H1 (cell line): ENCODE measurements around the gene TOMM40. TPM values are rescaled to one million over a fixed set of nuclear protein-coding genes. Genes with fewer than 3 reads are reported as not detected.

ENCODE experiments used
- CTCF ChIA-PET: fragments of 300-600 bp; sonication (Branson Sonifier 250); formaldehyde crosslinking; loops from one replicate; lab custom pipeline; 2021; ENCODE audit not compliant: partially characterized antibody; lab: Charles Lee
- POLR2A ChIA-PET: fragments of 300-600 bp; sonication (Branson Sonifier 250); formaldehyde crosslinking; loops from one replicate; lab custom pipeline; 2021; ENCODE audit warnings: inconsistent platforms; ENCODE audit not compliant: partially characterized antibody; lab: Charles Lee
- DNase-seq, 2 experiments: peaks; one replicate each; pipeline versions ENCODE4 v3.0.0 to v3.0.0-alpha.2; 2010 to 2022; ENCODE audit warnings: low spot score in 2 of 2, low read depth in 1 of 2, mixed read lengths in 1 of 2
- FAIRE-seq: peaks from 2 replicates; lab custom pipeline; 2011; peaks lifted over from hg19 to GRCh38; lab: Jason Lieb, UNC
- H2AFZ ChIP-seq: 2 replicates; pipeline ENCODE4 v1.8.1; 2012; ENCODE audit warnings: low read length, inconsistent platforms
- H2AK5ac ChIP-seq: 2 replicates; pipeline ENCODE4 v1.6.1; 2013; ENCODE audit warnings: low read depth, low read length
- H2BK120ac ChIP-seq: replicated peaks from 2 replicates; pipeline ENCODE3; 2013; ENCODE audit warnings: low read depth, low read length, inconsistent platforms
- H2BK12ac ChIP-seq: 2 replicates; pipeline ENCODE4 v1.6.1; 2013; ENCODE audit warnings: low read depth, low read length
- H2BK15ac ChIP-seq: 2 replicates; pipeline ENCODE4 v1.6.1; 2013; ENCODE audit warnings: low read length
- H2BK20ac ChIP-seq: 2 replicates; pipeline ENCODE4 v1.6.1; 2013; ENCODE audit warnings: low read length
- H2BK5ac ChIP-seq: 2 replicates; pipeline ENCODE4 v1.6.1; 2013; ENCODE audit warnings: low read depth, low read length
- H3K14ac ChIP-seq: 2 replicates; pipeline ENCODE4 v1.6.1; 2013; ENCODE audit warnings: inconsistent platforms; ENCODE audit not compliant: insufficient read length
- H3K18ac ChIP-seq: 2 replicates; pipeline ENCODE4 v1.6.1; 2013; ENCODE audit warnings: low read length; ENCODE audit errors: extremely low read depth
- H3K23ac ChIP-seq: 2 replicates; pipeline ENCODE4 v1.6.1; 2013; ENCODE audit warnings: inconsistent platforms; ENCODE audit not compliant: insufficient read length
- H3K23me2 ChIP-seq: 2 replicates; pipeline ENCODE4 v1.6.1; 2013; ENCODE audit warnings: low read depth, low read length
- H3K27ac ChIP-seq: 2 replicates; pipeline ENCODE4 v1.6.1; 2011; ENCODE audit warnings: low read depth, low read length, inconsistent platforms
- H3K27me3 ChIP-seq, 4 experiments: replicated peaks in 1 of 4; 1 replicate in 1 of 4; 2 replicates in 3 of 4; pipeline versions ENCODE4 v1.6.1 to v1.8.1; 2011 to 2013; ENCODE audit warnings: low read length in 3 of 4, mild to moderate bottlenecking in 3 of 4, inconsistent platforms in 2 of 4, mixed read lengths in 2 of 4, moderate library complexity in 1 of 4; ENCODE audit not compliant: control insufficient read depth in 3 of 4, insufficient read depth in 3 of 4; ENCODE audit errors: extremely low read depth in 1 of 4
- H3K36me3 ChIP-seq, 4 experiments: 2 replicates each; pipeline versions ENCODE4 v1.6.1 to v1.8.1; 2011 to 2013; ENCODE audit warnings: mild to moderate bottlenecking in 4 of 4, low read length in 3 of 4, moderate library complexity in 2 of 4, control low read depth in 1 of 4, inconsistent platforms in 1 of 4; ENCODE audit not compliant: insufficient read depth in 4 of 4, control insufficient read depth in 2 of 4
- H3K4ac ChIP-seq: replicated peaks from 2 replicates; pipeline ENCODE3; 2013; ENCODE audit warnings: low read length, low read depth, mixed read lengths, inconsistent platforms; ENCODE audit not compliant: insufficient read length
- H3K4me1 ChIP-seq, 4 experiments: replicated peaks in 1 of 4; 1 replicate in 1 of 4; 2 replicates in 3 of 4; pipeline versions ENCODE4 v1.6.1 to v1.8.1; 2011 to 2013; ENCODE audit warnings: low read length in 3 of 4, inconsistent platforms in 2 of 4, mixed read lengths in 1 of 4; ENCODE audit not compliant: insufficient read depth in 4 of 4, control insufficient read depth in 3 of 4
- H3K4me2 ChIP-seq, 2 experiments: 2 replicates each; pipeline versions ENCODE4 v1.6.1 to v1.8.1; 2011 to 2013; ENCODE audit warnings: low read depth in 2 of 2, low read length in 2 of 2, control low read depth in 1 of 2, inconsistent platforms in 1 of 2, mild to moderate bottlenecking in 1 of 2; ENCODE audit not compliant: insufficient read depth in 1 of 2
- H3K4me3 ChIP-seq, 4 experiments: fragments of 200-600, 300-600 bp in 1 of 4; sonication (generic), shearing (Covaris generic), sonication (Bioruptor Twin) in 1 of 4; 2 replicates each; pipeline versions ENCODE4 v1.5.1 to v1.8.1; 2011 to 2016; ENCODE audit warnings: low read length in 4 of 4, low read depth in 3 of 4, control low read depth in 2 of 4, inconsistent platforms in 2 of 4, mild to moderate bottlenecking in 2 of 4, mixed read lengths in 1 of 4, moderate library complexity in 1 of 4; ENCODE audit not compliant: insufficient read depth in 2 of 4; ENCODE audit errors: extremely low read depth in 1 of 4
- H3K56ac ChIP-seq: replicated peaks from 2 replicates; pipeline ENCODE3; 2013; ENCODE audit warnings: low read depth, mild to moderate bottlenecking, mixed read lengths, low read length, inconsistent platforms; ENCODE audit not compliant: insufficient read length
- H3K79me1 ChIP-seq: 2 replicates; pipeline ENCODE4 v1.6.1; 2013; ENCODE audit warnings: low read depth, low read length, control low read depth
- H3K79me2 ChIP-seq, 2 experiments: 2 replicates each; pipeline versions ENCODE4 v1.6.1 to v1.8.1; 2012 to 2013; ENCODE audit warnings: low read length in 2 of 2, mild to moderate bottlenecking in 2 of 2, inconsistent platforms in 1 of 2; ENCODE audit not compliant: insufficient read depth in 2 of 2, control insufficient read depth in 1 of 2
- H3K9ac ChIP-seq, 4 experiments: replicated peaks in 1 of 4; 1 replicate in 1 of 4; 2 replicates in 3 of 4; pipeline versions ENCODE4 v1.6.1 to v1.8.1; 2011 to 2013; ENCODE audit warnings: low read depth in 3 of 4, low read length in 3 of 4, control low read depth in 2 of 4, mild to moderate bottlenecking in 2 of 4, moderate library complexity in 2 of 4, inconsistent platforms in 1 of 4; ENCODE audit errors: extremely low read depth in 1 of 4
- H3K9me3 ChIP-seq, 2 experiments: 2 replicates each; pipeline versions ENCODE4 v1.6.1 to v1.8.1; 2012 to 2013; ENCODE audit warnings: mild to moderate bottlenecking in 2 of 2, moderate library complexity in 2 of 2, control low read depth in 1 of 2, inconsistent platforms in 1 of 2, low read depth in 1 of 2, low read length in 1 of 2, mixed read lengths in 1 of 2; ENCODE audit not compliant: insufficient read depth in 2 of 2
- H4K20me1 ChIP-seq, 2 experiments: replicated peaks in 1 of 2; 2 replicates each; pipeline versions ENCODE3 to v1.8.1; 2011 to 2013; ENCODE audit warnings: inconsistent platforms in 2 of 2, low read length in 2 of 2, mild to moderate bottlenecking in 1 of 2; ENCODE audit not compliant: insufficient read depth in 2 of 2, control insufficient read depth in 1 of 2
- H4K5ac ChIP-seq: 2 replicates; pipeline ENCODE4 v1.6.1; 2013; ENCODE audit warnings: low read length, low read depth, mixed read lengths, inconsistent platforms; ENCODE audit not compliant: insufficient read length
- H4K8ac ChIP-seq: 2 replicates; pipeline ENCODE4 v1.8.0; 2013; ENCODE audit warnings: mild to moderate bottlenecking, moderate library complexity, low read length, inconsistent platforms; ENCODE audit not compliant: insufficient read depth; ENCODE audit errors: extremely low read depth
- H4K91ac ChIP-seq: replicated peaks from 2 replicates; pipeline ENCODE3; 2013; ENCODE audit warnings: low read length, mixed read lengths, inconsistent platforms; ENCODE audit not compliant: insufficient read length
- ATF2 ChIP-seq: IDR thresholded peaks from 2 replicates; pipeline ENCODE4 v1.6.1; 2012; ENCODE audit warnings: low read length, inconsistent platforms
- BRCA1 ChIP-seq: IDR thresholded peaks from 2 replicates; pipeline ENCODE4 v1.6.1; 2012; ENCODE audit warnings: low read depth, low read length, improper control_type of control experiment
- CBX8 ChIP-seq: fragments of 300-800, 300-1000 bp; sonication (generic); IDR thresholded peaks from 2 replicates; pipeline ENCODE4 v1.7.1; 2016; ENCODE audit warnings: low read depth, low read length, borderline replicate concordance
- E2F6 ChIP-seq: IDR thresholded peaks from 2 replicates; pipeline ENCODE4 v1.6.1; 2012; ENCODE audit warnings: inconsistent platforms
- EP300 ChIP-seq, 2 experiments: IDR thresholded peaks; 1 replicate in 1 of 2; 2 replicates in 1 of 2; pipeline ENCODE4 v1.6.1; 2011 to 2012; ENCODE audit warnings: low read depth in 2 of 2, low read length in 2 of 2, mild to moderate bottlenecking in 2 of 2, borderline replicate concordance in 1 of 2, inconsistent platforms in 1 of 2, moderate library complexity in 1 of 2
- RXRA ChIP-seq: IDR thresholded peaks from 2 replicates; pipeline ENCODE4 v1.6.1; 2011; ENCODE audit warnings: low read depth, mild to moderate bottlenecking, low read length, moderate library complexity; ENCODE audit not compliant: insufficient read depth
- SAP30 ChIP-seq: fragments of 300-600 bp; sonication (generic); IDR thresholded peaks from 2 replicates; pipeline ENCODE4 v1.7.1; 2012; ENCODE audit warnings: low read length, moderate library complexity, mild to moderate bottlenecking, inconsistent platforms; ENCODE audit not compliant: insufficient read depth, insufficient replicate concordance
- SP2 ChIP-seq: IDR thresholded peaks from 2 replicates; pipeline ENCODE4 v1.6.1; 2012; ENCODE audit warnings: mild to moderate bottlenecking, low read length, inconsistent platforms
- TCF12 ChIP-seq: IDR thresholded peaks from 2 replicates; pipeline ENCODE4 v1.6.1; 2011; ENCODE audit warnings: low read depth, mild to moderate bottlenecking, low read length
- WGBS, 2 experiments: shearing (Covaris generic) in 1 of 2; methylation state at CpG; one replicate each; pipeline versions ENCODE4 v1.1.6 to v1.1.7; 2013 to 2015; ENCODE audit warnings: low lambda C conversion rate in 2 of 2, mixed read lengths in 2 of 2, inconsistent platforms in 1 of 2, low coverage in 1 of 2, missing lambda C conversion rate in 1 of 2; ENCODE audit not compliant: insufficient replicate concordance in 2 of 2, insufficient coverage in 1 of 2, insufficient read length in 1 of 2; ENCODE audit errors: extremely low coverage in 1 of 2, missing lambda C conversion rate in 1 of 2; 5-methylcytosine and 5-hydroxymethylcytosine counted together
- polyA plus RNA-seq, 7 experiments: library from polyadenylated mRNA; depleted of rRNA in 3 of 7; stranded (reverse) in 5 of 7; unstranded in 2 of 7; fragments of >200 nt in 5 of 7; fragments of 200-250 nt in 2 of 7; gene quantifications; 1 replicate in 5 of 7; 2 replicates in 1 of 7; 4 replicates in 1 of 7; pipeline versions ENCODE4 v1.2.1 to v1.2.3, GENCODE V29; 2011 to 2013; ENCODE audit warnings: missing spikeins in 2 of 7, mixed read lengths in 2 of 7
- total RNA-seq: library from RNA; stranded (reverse); fragmentation: NEBNext Ultra II Directional; extraction: Animal tissue kit (Norgen Biotek cat#: 25700); gene quantifications from 2 replicates; pipeline ENCODE4 v1.2.1, GENCODE V29; 2021

TOMM40 gene
- total and polyA plus RNA-seq, 2 of the 8 experiments (the other 6 are each of a cell fraction or from before 2014, with no cell fraction given) = 154 to 179 TPM

GRCh38 chr19:44889830-44890365 lies 1.2 kb upstream of the TOMM40 start:
- ChIA-PET POLR2A (interaction anchor here (0.6 to 9.8 kb wide), 23 partner anchors 8 to 796 kb away, joined by 3 to 247 read pairs (median 4); partner anchors contain the start of genes APOE, CLASRP, NECTIN2 and PPP1R37), CTCF (interaction anchor here (0.6 to 1.1 kb wide), 5 partner anchors 9 to 165 kb away, joined by 3 to 6 read pairs (median 3); no protein-coding TSS in a partner anchor)
- Histone ChIP-seq H3K4ac (no peak overlapping the region), H3K27ac (peak overlapping the region; percentile 74; the same call in 1 of the 2 replicates), H4K91ac (no peak overlapping the region), H2BK12ac (no peak overlapping the region), H3K4me3 (peak overlapping the region; percentile 28 to 58 (median 48); a peak in 7 of 8 replicates), H3K9me3 (no peaks in the 10 kb centered on the region), H3K27me3 (no peaks in the 10 kb centered on the region), H3K4me2 (peak overlapping the region; percentile 70 to 96), H2BK120ac (no peak overlapping the region), H2AFZ (no peak overlapping the region), H4K8ac (no peak overlapping the region; the same call in 1 of the 2 replicates), H4K20me1 (peaks cover 11 to 15% of the 10 kb centered on the region in 2 experiments), H2AK5ac (0 out of 2 replicates have a peak overlapping the region, but pooled peaks have one; percentile 75), H3K79me2 (peaks cover 7 to 31% of the 10 kb centered on the region in 2 experiments), H2BK5ac (peak overlapping the region; percentile 71), H2BK20ac (no peak overlapping the region), H3K23ac (no peak overlapping the region), H3K23me2 (peaks cover 17% of the 10 kb centered on the region), H3K4me1 (peaks cover 5 to 8% (median 7%) of the 10 kb centered on the region in 4 experiments), H3K14ac (no peak overlapping the region), H4K5ac (peak overlapping the region; percentile 14), H2BK15ac (no peak overlapping the region), H3K79me1 (peaks cover 23% of the 10 kb centered on the region), H3K36me3 (peaks cover 26 to 52% (median 31%) of the 10 kb centered on the region in 4 experiments), H3K56ac (peak overlapping the region; percentile 52), H3K9ac (peak overlapping the region in 3 of 4 experiments; percentile 53 to 83 (median 60); a peak in 4 of 7 replicates), H3K18ac (peak overlapping the region; percentile 48; the same call in 1 of the 2 replicates)
- 69% methylated on average over 17 of the region's 17 CpGs; no CpG with 5 or more reads in 1 of the 2 experiments for WGBS, 2 experiments
- FAIRE-seq = no peak
- no peak for DNase-seq
- no peak for TF ChIP-seq CBX8
- no peak for TF ChIP-seq BRCA1
- TF ChIP-seq TCF12 = no peak
- no peak for TF ChIP-seq ATF2
- no peak for TF ChIP-seq RXRA
- TF ChIP-seq SAP30 = no peak
- TF ChIP-seq EP300 (IDR thresholded peaks at IDR 0.05; ENCODE audit: borderline replicate concordance in 1 of 2, low read depth in 2 of 2, low read length in 2 of 2) = no peak
- TF ChIP-seq E2F6 = no peak
- TF ChIP-seq SP2 = no peak
